ENCODE data around the gene LAMB4.
A peak's percentile ranks its signal among the peaks of the same experiment; 100 is the strongest.

The LAMB4 gene

DNA sequence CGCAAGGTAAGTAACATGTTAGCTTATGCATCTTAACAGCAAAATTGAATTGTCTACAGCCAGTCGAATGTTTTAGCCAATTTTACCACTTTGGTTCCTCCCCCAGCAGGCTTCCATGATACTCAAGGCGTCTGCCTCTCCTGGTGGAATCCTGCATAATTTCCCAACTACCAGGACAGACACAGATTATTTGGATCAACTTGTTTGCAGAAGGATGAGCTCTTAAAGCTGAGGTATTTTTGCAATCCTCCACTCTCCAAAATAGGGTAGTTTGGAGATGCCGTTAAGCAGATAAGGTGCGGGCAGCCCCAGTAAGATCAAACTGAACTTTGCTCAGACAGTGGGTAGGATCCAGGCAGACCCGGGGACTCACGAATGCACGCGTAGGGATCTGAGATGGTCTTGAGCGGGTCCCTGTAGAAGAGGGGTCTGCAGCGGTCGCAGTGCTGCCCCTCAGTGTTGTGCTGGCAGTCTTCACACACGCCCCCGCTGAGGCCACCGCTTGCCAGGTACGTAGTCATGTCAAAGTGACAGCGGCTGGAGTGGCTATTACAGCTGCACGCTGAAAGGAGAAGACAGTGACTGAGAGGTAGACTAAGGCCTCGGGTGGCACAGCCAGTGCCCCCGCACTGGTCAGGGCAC is 27.4 kb downstream of the LAMB4 start:
- Histone ChIP-seq H3K27ac (replicated peaks) (no peak overlapping the region), H3K27me3 (ENCODE audit: insufficient read depth, poor library complexity, severe bottlenecking) (no peaks in the 10 kb centered on the region), H3K4me3 (replicated peaks; ENCODE audit: insufficient read depth, low read length) (no peak overlapping the region)
- no peak for TF ChIP-seq POLR2AphosphoS5 (IDR thresholded peaks at IDR 0.05; ENCODE audit: low read depth)
- no peak for TF ChIP-seq SPI1 (IDR thresholded peaks at IDR 0.05; ENCODE audit: borderline replicate concordance, low read depth)
- no peak for TF ChIP-seq REST (IDR thresholded peaks at IDR 0.05; ENCODE audit: insufficient replicate concordance, low read depth)
- TF ChIP-seq, protein P1, sequence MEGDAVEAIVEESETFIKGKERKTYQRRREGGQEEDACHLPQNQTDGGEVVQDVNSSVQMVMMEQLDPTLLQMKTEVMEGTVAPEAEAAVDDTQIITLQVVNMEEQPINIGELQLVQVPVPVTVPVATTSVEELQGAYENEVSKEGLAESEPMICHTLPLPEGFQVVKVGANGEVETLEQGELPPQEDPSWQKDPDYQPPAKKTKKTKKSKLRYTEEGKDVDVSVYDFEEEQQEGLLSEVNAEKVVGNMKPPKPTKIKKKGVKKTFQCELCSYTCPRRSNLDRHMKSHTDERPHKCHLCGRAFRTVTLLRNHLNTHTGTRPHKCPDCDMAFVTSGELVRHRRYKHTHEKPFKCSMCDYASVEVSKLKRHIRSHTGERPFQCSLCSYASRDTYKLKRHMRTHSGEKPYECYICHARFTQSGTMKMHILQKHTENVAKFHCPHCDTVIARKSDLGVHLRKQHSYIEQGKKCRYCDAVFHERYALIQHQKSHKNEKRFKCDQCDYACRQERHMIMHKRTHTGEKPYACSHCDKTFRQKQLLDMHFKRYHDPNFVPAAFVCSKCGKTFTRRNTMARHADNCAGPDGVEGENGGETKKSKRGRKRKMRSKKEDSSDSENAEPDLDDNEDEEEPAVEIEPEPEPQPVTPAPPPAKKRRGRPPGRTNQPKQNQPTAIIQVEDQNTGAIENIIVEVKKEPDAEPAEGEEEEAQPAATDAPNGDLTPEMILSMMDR (IDR thresholded peaks at IDR 0.05; ENCODE audit: insufficient read depth, low read length), result no peak
- no peak for TF ChIP-seq GABPA (IDR thresholded peaks at IDR 0.05; ENCODE audit: low read depth)
- DNase-seq (ENCODE audit: low read depth in 1 of 2, low spot score in 1 of 2), result no peak

- no peaks in the 10 kb centered on the region for H3K27me3 ChIP-seq (ENCODE audit: insufficient read depth, poor library complexity, severe bottlenecking)
- no peak for DNase-seq (ENCODE audit: low read depth in 1 of 2, low spot score in 1 of 2)
These were observed 28.4 kb downstream of the LAMB4 start for GRCh38 chr7:108101759-108102158.

DNA sequence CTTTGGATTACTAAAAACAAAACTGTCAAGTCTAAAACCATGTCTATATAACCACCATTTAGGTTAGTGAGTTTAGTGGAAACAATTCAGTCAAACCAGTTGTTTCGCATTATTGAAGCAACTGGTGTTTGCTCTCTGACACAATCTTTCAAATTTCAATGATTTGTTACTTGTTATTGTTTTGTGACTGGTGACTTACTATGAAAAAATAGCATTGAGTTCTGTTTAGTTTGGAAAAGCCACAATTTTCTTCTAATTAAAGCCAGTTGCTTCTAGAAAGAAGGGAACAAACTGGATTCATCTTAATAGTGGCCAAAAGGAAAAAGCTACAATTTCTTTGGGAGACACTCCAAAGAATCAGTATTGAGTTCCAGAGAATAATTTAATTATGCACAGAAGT is 30.4 kb downstream of the LAMB4 start:
- H3K27ac ChIP-seq (replicated peaks), result no peak overlapping the region
- TF ChIP-seq REST (IDR thresholded peaks at IDR 0.05; ENCODE audit: insufficient replicate concordance, low read depth), result no peak
- TF ChIP-seq, protein P1 (IDR thresholded peaks at IDR 0.05; ENCODE audit: insufficient read depth, low read length), result no peak
- TF ChIP-seq POLR2AphosphoS5 (IDR thresholded peaks at IDR 0.05; ENCODE audit: low read depth), result no peak
- no peak for TF ChIP-seq GABPA (IDR thresholded peaks at IDR 0.05; ENCODE audit: low read depth)
- TF ChIP-seq SPI1 (IDR thresholded peaks at IDR 0.05; ENCODE audit: borderline replicate concordance, low read depth), result no peak
- DNase-seq (ENCODE audit: low read depth in 1 of 2, low spot score in 1 of 2), result no peak
- H3K27me3 ChIP-seq (ENCODE audit: insufficient read depth, poor library complexity, severe bottlenecking), result no peaks in the 10 kb centered on the region
- no peak overlapping the region for H3K4me3 ChIP-seq (replicated peaks; ENCODE audit: insufficient read depth, low read length)

More at GRCh38 chr7:108101759-108102158, 28.4 kb downstream of the LAMB4 start:
- Histone ChIP-seq H3K4me3 (replicated peaks; ENCODE audit: insufficient read depth, low read length) (no peak overlapping the region), H3K27ac (replicated peaks) (no peak overlapping the region)
- TF ChIP-seq POLR2AphosphoS5 (IDR thresholded peaks at IDR 0.05; ENCODE audit: low read depth) (no peak), SPI1 (IDR thresholded peaks at IDR 0.05; ENCODE audit: borderline replicate concordance, low read depth) (no peak), GABPA (IDR thresholded peaks at IDR 0.05; ENCODE audit: low read depth) (no peak)
- TF ChIP-seq, protein P1 (IDR thresholded peaks at IDR 0.05; ENCODE audit: insufficient read depth, low read length), result no peak

GRCh38 chr7:108097703-108098102 is 32.5 kb downstream of the LAMB4 start:
- peak in 1 of 2 experiments; percentile 10 for DNase-seq (ENCODE audit: low read depth in 1 of 2, low spot score in 1 of 2)
- TF ChIP-seq SPI1 (IDR thresholded peaks at IDR 0.05; ENCODE audit: borderline replicate concordance, low read depth) (no peak), GABPA (IDR thresholded peaks at IDR 0.05; ENCODE audit: low read depth) (no peak), POLR2AphosphoS5 (IDR thresholded peaks at IDR 0.05; ENCODE audit: low read depth) (no peak)
- TF ChIP-seq, protein P1 (IDR thresholded peaks at IDR 0.05; ENCODE audit: insufficient read depth, low read length), result peak; percentile 48
- no peaks in the 10 kb centered on the region for H3K27me3 ChIP-seq (ENCODE audit: insufficient read depth, poor library complexity, severe bottlenecking)
- H3K4me3 ChIP-seq (replicated peaks; ENCODE audit: insufficient read depth, low read length), result no peak overlapping the region
- H3K27ac ChIP-seq (replicated peaks), result no peak overlapping the region
